ENCODE results near the gene EFCAB8.

The EFCAB8 gene

DNA sequence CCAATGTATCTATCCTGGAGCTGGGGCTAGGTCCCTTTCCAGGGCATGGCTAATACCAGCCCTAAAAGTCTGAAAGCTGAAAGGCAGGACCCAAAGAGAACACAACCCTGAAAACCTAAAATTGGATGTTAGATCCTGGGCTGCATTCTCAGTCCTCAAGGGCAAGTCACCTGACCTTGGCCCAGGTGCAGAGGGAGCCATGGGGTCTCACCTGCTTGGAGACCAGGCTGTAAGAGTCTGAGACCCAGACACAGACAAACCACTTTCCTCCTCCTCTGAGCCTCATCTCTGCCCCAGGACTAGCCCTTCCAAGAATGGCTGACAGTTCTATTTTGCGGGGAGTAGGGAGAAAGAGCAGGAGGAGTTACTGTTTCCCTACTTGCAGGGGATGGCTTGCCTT lies 60.0 kb downstream of the EFCAB8 start:
- H3K9ac ChIP-seq (ENCODE audit: low read depth, low read length), result no peak overlapping the region
- no peaks in the 10 kb centered on the region for H3K27me3 ChIP-seq (ENCODE audit: control insufficient read depth, insufficient read depth, low read length)
- H3K4me3 ChIP-seq (ENCODE audit: low read depth, low read length), result no peak overlapping the region
- no peaks in the 10 kb centered on the region for H3K36me3 ChIP-seq (ENCODE audit: control insufficient read depth, insufficient read depth, low read length)
- H3K9me3 ChIP-seq (ENCODE audit: control insufficient read depth, insufficient read depth, low read length), result no peaks in the 10 kb centered on the region
- H3K4me1 ChIP-seq (ENCODE audit: control insufficient read depth, insufficient read depth, low read length), result no peaks in the 10 kb centered on the region

DNA sequence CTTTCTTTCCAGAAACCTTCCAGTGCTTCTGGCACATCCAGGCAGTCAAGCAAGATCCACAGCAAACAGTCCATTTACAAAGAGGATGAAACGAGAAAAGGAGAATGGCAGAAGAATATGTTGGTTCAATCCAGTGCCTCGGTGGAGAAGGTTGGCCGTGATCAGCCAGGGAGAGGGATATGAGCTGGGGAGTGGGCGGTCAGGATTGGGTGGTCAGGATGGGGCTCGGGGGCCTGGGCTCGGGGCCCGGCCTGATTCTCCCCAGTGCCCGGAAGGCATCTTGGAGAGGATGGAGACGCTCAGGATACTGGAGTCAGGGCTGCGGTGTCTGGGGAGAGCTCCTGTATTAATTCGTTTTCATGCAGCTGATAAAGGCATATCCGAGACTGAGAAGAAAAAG lies 61.3 kb downstream of the EFCAB8 start:
- H3K9me3 ChIP-seq (ENCODE audit: control insufficient read depth, insufficient read depth, low read length), result no peaks in the 10 kb centered on the region
- H3K4me3 ChIP-seq (ENCODE audit: low read depth, low read length), result no peak overlapping the region
- H3K27me3 ChIP-seq (ENCODE audit: control insufficient read depth, insufficient read depth, low read length), result no peaks in the 10 kb centered on the region

DNA sequence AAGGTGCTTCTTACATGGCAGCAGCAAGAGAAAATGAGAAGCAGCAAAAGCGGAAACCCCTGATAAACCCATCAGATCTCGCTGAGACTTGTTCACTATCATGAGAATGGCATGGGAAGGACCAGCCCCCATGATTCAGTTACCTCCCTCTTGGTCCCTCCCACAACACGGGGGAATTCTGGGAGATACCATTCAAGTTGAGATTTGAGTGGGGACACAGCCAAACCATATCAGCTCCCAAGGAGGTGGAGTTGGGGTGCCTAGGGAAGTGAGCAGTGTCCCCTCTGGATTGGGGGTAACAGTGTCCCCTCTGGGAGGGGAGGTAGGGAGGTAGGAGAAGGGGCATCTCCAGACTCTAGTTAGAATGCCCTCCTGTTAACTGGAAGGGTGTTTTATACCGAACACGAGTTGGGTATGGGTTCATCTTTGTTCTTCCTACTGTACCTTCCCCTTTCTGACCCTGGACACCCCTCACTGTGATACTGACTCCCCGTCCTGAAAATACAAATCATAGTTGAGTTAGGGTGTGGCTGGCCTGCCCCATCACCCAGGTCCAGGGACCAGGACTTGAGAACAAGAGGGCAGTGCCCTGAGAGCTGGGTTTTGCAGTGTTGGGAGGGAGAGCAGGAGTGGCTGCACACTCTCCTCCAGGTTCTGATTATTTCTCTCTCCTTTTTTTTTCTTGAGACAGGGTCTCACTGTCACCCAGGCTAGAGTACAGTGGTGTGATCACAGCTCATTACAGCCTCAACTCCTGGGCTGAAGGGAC lies 62.0 kb downstream of the EFCAB8 start:
- Histone ChIP-seq H3K4me3 (ENCODE audit: low read depth, low read length) (no peak overlapping the region), H3K9me3 (ENCODE audit: control insufficient read depth, insufficient read depth, low read length) (no peaks in the 10 kb centered on the region), H3K36me3 (ENCODE audit: control insufficient read depth, insufficient read depth, low read length) (no peaks in the 10 kb centered on the region), H3K9ac (ENCODE audit: low read depth, low read length) (no peak overlapping the region), H3K4me1 (ENCODE audit: control insufficient read depth, insufficient read depth, low read length) (no peaks in the 10 kb centered on the region), H3K27me3 (ENCODE audit: control insufficient read depth, insufficient read depth, low read length) (no peaks in the 10 kb centered on the region)

More for the DNA sequence above, 61.3 kb downstream of the EFCAB8 start:
- H3K9ac ChIP-seq (ENCODE audit: low read depth, low read length), result no peak overlapping the region
- no peaks in the 10 kb centered on the region for H3K4me1 ChIP-seq (ENCODE audit: control insufficient read depth, insufficient read depth, low read length)
- no peaks in the 10 kb centered on the region for H3K36me3 ChIP-seq (ENCODE audit: control insufficient read depth, insufficient read depth, low read length)

DNA sequence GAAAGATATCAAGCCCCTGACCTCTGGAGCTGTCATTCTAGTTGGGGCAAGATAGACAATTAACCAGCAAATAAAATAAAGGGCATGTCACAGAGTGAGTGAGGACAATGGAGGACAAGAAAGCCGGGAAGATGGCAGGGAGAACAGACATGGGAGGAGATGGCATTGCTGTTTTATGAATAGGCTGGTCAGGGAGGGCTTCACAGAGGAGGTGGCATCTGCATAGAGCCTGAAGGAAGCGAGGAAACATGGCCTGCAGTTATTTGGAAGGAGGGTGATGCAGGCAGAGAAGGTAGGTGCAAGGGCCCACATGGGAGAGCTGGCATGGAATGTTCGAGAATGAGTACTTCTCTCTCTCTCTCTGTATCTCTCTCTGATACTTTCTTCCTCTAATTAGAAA lies 63.7 kb downstream of the EFCAB8 start:
- H3K27me3 ChIP-seq (ENCODE audit: control insufficient read depth, insufficient read depth, low read length), result no peaks in the 10 kb centered on the region
- no peaks in the 10 kb centered on the region for H3K4me1 ChIP-seq (ENCODE audit: control insufficient read depth, insufficient read depth, low read length)
- H3K36me3 ChIP-seq (ENCODE audit: control insufficient read depth, insufficient read depth, low read length), result no peaks in the 10 kb centered on the region
- no peaks in the 10 kb centered on the region for H3K9me3 ChIP-seq (ENCODE audit: control insufficient read depth, insufficient read depth, low read length)
- H3K9ac ChIP-seq (ENCODE audit: low read depth, low read length), result no peak overlapping the region
- H3K4me3 ChIP-seq (ENCODE audit: low read depth, low read length), result no peak overlapping the region

DNA sequence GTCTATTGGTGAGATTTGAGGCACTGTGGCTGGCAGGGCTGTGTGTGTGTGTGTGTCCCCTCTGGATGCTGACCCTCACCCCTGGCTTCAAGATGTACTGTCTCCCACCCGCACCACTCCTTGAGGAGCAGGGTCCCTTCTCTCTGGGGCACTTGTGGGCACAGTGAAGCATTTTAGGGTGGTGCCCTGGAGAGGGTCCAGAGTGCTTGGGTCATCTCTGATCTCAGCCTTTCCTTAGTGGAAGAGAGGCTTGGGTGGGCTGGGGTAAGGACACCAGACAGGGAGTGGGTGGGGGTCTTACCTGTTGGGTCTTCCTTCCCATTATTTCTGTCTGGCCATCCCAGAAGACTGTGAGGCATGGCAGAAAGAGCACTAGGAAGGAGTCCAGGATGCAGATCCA lies 66.1 kb downstream of the EFCAB8 start:
- Histone ChIP-seq H3K36me3 (ENCODE audit: control insufficient read depth, insufficient read depth, low read length) (no peaks in the 10 kb centered on the region), H3K9me3 (ENCODE audit: control insufficient read depth, insufficient read depth, low read length) (no peaks in the 10 kb centered on the region), H3K27me3 (ENCODE audit: control insufficient read depth, insufficient read depth, low read length) (no peaks in the 10 kb centered on the region), H3K9ac (ENCODE audit: low read depth, low read length) (no peak overlapping the region), H3K4me3 (ENCODE audit: low read depth, low read length) (no peak overlapping the region), H3K4me1 (ENCODE audit: control insufficient read depth, insufficient read depth, low read length) (no peaks in the 10 kb centered on the region)

DNA sequence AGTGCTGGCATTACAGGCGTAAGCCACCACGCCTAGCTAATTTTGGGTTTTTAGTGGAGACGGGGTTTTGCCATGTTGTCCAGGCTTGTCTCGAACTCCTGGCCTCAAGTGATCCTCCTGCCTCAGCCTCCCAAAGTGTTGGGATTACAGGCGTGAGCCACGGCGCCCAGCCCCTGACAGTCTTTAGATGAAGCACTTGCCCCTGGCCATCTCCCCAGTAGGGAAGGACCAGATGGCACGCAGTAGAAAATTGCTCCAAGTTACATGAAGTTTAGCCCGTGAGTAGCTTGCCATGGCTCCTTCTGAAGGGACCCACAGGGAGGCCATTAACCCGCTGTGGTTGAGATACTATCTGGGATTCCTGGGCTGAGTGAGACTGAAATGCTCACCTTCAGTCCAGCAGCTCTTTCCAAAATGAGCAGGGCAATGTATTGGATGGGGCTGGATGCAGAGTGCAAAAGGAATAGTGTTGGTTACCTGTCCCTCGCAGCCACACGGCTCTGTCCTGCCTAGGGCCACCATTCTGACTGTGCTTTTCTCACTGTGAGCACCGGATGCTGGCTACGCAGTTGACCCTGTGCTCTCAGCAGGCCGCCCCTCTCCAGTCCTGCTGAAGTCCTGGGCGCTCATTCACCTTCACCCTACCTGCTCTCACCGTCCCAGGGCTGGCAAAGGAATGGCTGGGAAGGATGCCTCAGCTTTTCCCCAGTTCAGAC lies 66.9 kb downstream of the EFCAB8 start:
- H3K4me3 ChIP-seq (ENCODE audit: low read depth, low read length), result no peak overlapping the region
- no peaks in the 10 kb centered on the region for H3K27me3 ChIP-seq (ENCODE audit: control insufficient read depth, insufficient read depth, low read length)
- no peaks in the 10 kb centered on the region for H3K4me1 ChIP-seq (ENCODE audit: control insufficient read depth, insufficient read depth, low read length)
- H3K36me3 ChIP-seq (ENCODE audit: control insufficient read depth, insufficient read depth, low read length), result no peaks in the 10 kb centered on the region
- H3K9me3 ChIP-seq (ENCODE audit: control insufficient read depth, insufficient read depth, low read length), result no peaks in the 10 kb centered on the region
- no peak overlapping the region for H3K9ac ChIP-seq (ENCODE audit: low read depth, low read length)

DNA sequence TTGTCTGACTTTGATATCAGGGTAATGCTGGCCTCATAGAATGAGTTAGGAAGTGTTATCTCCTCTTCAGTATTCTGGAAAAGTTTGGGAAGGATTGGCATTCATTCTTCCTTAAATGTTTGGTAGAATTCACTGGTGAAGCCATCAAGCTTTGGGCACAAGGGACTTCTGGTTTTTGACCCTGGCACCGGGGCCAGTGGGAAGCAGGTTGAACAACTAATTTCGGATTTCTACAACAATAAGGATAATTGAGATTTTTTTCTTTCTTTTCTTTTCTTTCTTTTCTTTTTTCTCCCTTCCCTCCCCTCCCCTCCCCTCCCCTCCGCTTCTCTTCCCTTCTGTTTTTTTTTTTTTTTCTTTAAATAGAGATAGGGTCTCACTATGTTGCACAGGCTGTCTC lies 70.4 kb downstream of the EFCAB8 start:
- Histone ChIP-seq H3K9me3 (ENCODE audit: control insufficient read depth, insufficient read depth, low read length) (no peaks in the 10 kb centered on the region), H3K4me3 (ENCODE audit: low read depth, low read length) (no peak overlapping the region), H3K36me3 (ENCODE audit: control insufficient read depth, insufficient read depth, low read length) (no peaks in the 10 kb centered on the region), H3K9ac (ENCODE audit: low read depth, low read length) (no peak overlapping the region), H3K27me3 (ENCODE audit: control insufficient read depth, insufficient read depth, low read length) (no peaks in the 10 kb centered on the region), H3K4me1 (ENCODE audit: control insufficient read depth, insufficient read depth, low read length) (no peaks in the 10 kb centered on the region)

DNA sequence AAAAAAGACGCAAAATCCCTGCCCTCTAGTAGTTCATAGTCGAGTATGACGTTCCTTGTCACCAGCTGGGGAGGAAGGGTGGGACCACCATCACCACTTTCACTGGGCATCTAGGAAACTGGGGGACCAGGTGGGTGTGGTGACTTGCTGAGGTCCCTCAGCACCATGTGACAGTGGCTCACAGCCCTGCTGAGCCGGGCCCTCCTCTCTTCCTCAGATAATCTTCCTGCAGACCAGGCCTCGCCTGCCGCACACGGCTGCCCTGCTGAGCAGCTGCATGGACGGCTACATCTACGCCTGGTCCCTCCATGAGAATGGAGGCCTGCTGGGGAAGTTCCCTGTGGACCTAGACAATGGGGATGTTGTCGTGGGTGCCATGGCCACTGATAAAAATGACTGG lies 71.5 kb downstream of the EFCAB8 start:
- H3K36me3 ChIP-seq (ENCODE audit: control insufficient read depth, insufficient read depth, low read length), result no peaks in the 10 kb centered on the region
- no peak overlapping the region for H3K9ac ChIP-seq (ENCODE audit: low read depth, low read length)
- no peaks in the 10 kb centered on the region for H3K27me3 ChIP-seq (ENCODE audit: control insufficient read depth, insufficient read depth, low read length)
- no peak overlapping the region for H3K4me3 ChIP-seq (ENCODE audit: low read depth, low read length)
- no peaks in the 10 kb centered on the region for H3K9me3 ChIP-seq (ENCODE audit: control insufficient read depth, insufficient read depth, low read length)
- H3K4me1 ChIP-seq (ENCODE audit: control insufficient read depth, insufficient read depth, low read length), result no peaks in the 10 kb centered on the region

DNA sequence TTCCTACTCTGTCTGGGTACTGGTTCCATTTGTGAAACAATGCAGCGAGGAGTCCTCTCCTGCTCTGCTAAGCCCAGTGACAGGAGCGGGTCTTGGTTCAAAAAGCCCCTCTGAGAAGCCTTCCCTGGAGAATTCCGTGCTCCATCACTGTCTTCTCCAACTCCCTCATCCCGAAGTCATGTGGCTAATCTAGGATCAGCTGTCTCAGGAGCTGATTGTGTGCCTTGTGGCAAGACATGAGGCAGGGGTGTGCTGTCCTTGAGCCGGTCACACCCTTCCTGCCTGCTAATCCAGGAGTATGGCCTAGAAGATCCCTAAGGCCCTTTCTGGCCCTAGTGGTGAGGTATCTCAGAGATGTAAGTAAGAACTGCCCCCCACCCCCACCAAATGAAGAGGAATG lies 72.0 kb downstream of the EFCAB8 start:
- H3K27me3 ChIP-seq (ENCODE audit: control insufficient read depth, insufficient read depth, low read length), result no peaks in the 10 kb centered on the region
- H3K36me3 ChIP-seq (ENCODE audit: control insufficient read depth, insufficient read depth, low read length), result no peaks in the 10 kb centered on the region
- no peak overlapping the region for H3K9ac ChIP-seq (ENCODE audit: low read depth, low read length)
- no peaks in the 10 kb centered on the region for H3K9me3 ChIP-seq (ENCODE audit: control insufficient read depth, insufficient read depth, low read length)
- H3K4me3 ChIP-seq (ENCODE audit: low read depth, low read length), result no peak overlapping the region
- H3K4me1 ChIP-seq (ENCODE audit: control insufficient read depth, insufficient read depth, low read length), result no peaks in the 10 kb centered on the region

DNA sequence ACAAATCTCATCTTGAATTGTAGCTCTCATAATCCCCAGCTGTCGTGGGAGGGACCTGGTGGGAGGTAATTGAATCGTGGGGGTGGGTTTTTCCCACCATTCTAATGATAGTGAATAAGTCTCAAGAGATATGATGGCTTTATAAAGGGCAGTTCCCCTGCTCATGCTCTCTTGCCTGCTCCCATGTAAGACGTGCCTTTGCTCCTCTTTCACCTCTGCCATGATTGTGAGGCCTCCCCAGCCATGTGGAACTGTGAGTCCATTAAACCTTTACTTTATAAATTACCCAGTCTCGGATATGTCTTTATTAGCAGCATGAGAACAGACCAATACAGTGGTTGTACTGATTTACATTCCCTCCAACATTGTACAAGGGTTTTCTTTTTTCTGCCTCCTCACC lies 75.9 kb downstream of the EFCAB8 start:
- Histone ChIP-seq H3K4me3 (ENCODE audit: low read depth, low read length) (no peak overlapping the region), H3K9ac (ENCODE audit: low read depth, low read length) (no peak overlapping the region), H3K4me1 (ENCODE audit: control insufficient read depth, insufficient read depth, low read length) (no peaks in the 10 kb centered on the region), H3K36me3 (ENCODE audit: control insufficient read depth, insufficient read depth, low read length) (no peaks in the 10 kb centered on the region), H3K9me3 (ENCODE audit: control insufficient read depth, insufficient read depth, low read length) (no peaks in the 10 kb centered on the region), H3K27me3 (ENCODE audit: control insufficient read depth, insufficient read depth, low read length) (no peaks in the 10 kb centered on the region)

DNA sequence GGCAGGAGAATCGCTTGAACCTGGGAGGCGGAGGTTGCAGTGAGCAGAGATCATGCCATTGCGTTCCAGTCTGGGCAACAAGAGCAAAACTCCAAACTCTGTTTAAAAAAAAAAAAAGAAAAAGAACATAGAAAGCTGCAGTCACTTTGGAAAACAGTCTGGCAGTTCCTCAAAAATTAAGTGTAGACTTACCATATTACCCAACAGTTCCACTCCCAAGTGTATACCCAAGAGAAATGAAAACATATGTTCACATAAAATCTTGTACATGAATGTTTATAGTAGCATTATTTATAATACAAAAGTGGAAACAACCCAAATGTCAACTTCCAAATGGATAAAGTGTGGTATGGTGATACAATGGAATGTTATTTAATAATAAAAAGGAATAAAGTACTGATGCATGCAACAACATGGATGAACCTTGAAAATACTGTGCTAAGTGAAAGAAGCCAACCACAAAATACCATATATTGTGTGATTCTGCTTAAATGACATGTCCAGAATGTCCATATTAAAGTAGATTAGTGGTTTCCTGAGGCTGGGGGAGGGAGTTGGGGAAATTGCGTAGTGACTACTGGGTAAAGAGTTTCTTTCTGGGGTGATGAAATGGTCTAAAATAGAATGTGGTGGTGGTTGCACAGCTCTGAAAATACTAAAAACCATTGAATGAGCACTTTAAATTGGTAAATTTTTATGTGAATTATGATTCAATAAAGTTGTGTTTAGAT lies 82.6 kb downstream of the EFCAB8 start:
- H3K27me3 ChIP-seq (ENCODE audit: control insufficient read depth, insufficient read depth, low read length), result peaks cover 4% of the 10 kb centered on the region
- no peak overlapping the region for H3K9ac ChIP-seq (ENCODE audit: low read depth, low read length)
- no peaks in the 10 kb centered on the region for H3K4me1 ChIP-seq (ENCODE audit: control insufficient read depth, insufficient read depth, low read length)
- no peaks in the 10 kb centered on the region for H3K9me3 ChIP-seq (ENCODE audit: control insufficient read depth, insufficient read depth, low read length)
- no peak overlapping the region for H3K4me3 ChIP-seq (ENCODE audit: low read depth, low read length)
- H3K36me3 ChIP-seq (ENCODE audit: control insufficient read depth, insufficient read depth, low read length), result no peaks in the 10 kb centered on the region

All from iPS-15b (cell line).